Amygdala (tissue), 56 donors: Measurements from ENCODE around the gene HAUS8.

Experiments used
- DNase-seq, 56 donors: peaks; one replicate each; lab custom pipeline; 2025; lab: John Stamatoyannopoulos, UW

Gene HAUS8

GRCh38 chr19:17004386-17004785 is 70.9 kb downstream of the HAUS8 start:
- DNase-seq, result no peak

- no peak for DNase-seq
These were observed 72.8 kb downstream of the HAUS8 start for GRCh38 chr19:17002455-17002854.

DNA sequence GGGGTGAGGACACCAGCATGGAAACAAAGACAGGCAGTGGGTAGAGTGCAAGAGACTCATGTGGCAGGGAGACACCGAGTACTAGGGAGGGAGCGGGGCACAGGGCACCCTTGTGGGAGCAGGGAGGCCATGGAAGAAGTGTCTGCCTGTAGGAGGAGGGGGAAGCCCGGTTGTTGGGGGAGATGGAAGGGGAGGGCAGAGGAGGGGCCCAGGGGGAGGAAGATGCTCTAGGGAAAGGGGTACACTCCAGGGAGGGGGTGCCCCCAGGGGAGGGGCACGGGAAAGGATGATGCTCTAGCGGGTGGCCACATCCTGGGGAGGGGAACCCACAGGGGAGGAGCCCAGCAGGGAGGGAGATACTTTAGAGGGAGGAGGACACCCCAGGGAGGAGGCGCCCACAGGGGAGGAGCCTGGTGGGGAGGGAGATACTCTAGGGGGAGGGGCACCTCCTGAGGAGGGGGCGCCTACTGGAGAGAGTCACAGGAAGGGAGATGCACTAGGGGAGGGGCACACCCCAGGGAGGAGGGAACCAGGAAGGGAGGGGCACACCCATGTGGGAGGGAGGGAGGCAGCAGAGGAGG is 73.6 kb downstream of the HAUS8 start:
- no peak for DNase-seq
